H1 (cell line): ENCODE measurements around the gene COX6A2. TPM values are rescaled to one million over a fixed set of nuclear protein-coding genes. Genes with fewer than 3 reads are reported as not detected.
"Not testable (repeated sequence)": the region's sequence is repeated elsewhere in the genome, so short reads cannot be mapped to it uniquely, and the experiment has no call there.

Experiments used
- CTCF ChIA-PET: fragments of 300-600 bp; sonication (Branson Sonifier 250); formaldehyde crosslinking; loops from one replicate; lab custom pipeline; 2021; ENCODE audit not compliant: partially characterized antibody; lab: Charles Lee
- POLR2A ChIA-PET: fragments of 300-600 bp; sonication (Branson Sonifier 250); formaldehyde crosslinking; loops from one replicate; lab custom pipeline; 2021; ENCODE audit warnings: inconsistent platforms; ENCODE audit not compliant: partially characterized antibody; lab: Charles Lee
- DNase-seq, 2 experiments: peaks; one replicate each; pipeline versions ENCODE4 v3.0.0 to v3.0.0-alpha.2; 2010 to 2022; ENCODE audit warnings: low spot score in 2 of 2, low read depth in 1 of 2, mixed read lengths in 1 of 2
- FAIRE-seq: peaks from 2 replicates; lab custom pipeline; 2011; peaks lifted over from hg19 to GRCh38; lab: Jason Lieb, UNC
- H2AFZ ChIP-seq: 2 replicates; pipeline ENCODE4 v1.8.1; 2012; ENCODE audit warnings: low read length, inconsistent platforms
- H2AK5ac ChIP-seq: 2 replicates; pipeline ENCODE4 v1.6.1; 2013; ENCODE audit warnings: low read depth, low read length
- H2BK120ac ChIP-seq: replicated peaks from 2 replicates; pipeline ENCODE3; 2013; ENCODE audit warnings: low read depth, low read length, inconsistent platforms
- H2BK12ac ChIP-seq: 2 replicates; pipeline ENCODE4 v1.6.1; 2013; ENCODE audit warnings: low read depth, low read length
- H2BK15ac ChIP-seq: 2 replicates; pipeline ENCODE4 v1.6.1; 2013; ENCODE audit warnings: low read length
- H2BK20ac ChIP-seq: 2 replicates; pipeline ENCODE4 v1.6.1; 2013; ENCODE audit warnings: low read length
- H2BK5ac ChIP-seq: 2 replicates; pipeline ENCODE4 v1.6.1; 2013; ENCODE audit warnings: low read depth, low read length
- H3K14ac ChIP-seq: 2 replicates; pipeline ENCODE4 v1.6.1; 2013; ENCODE audit warnings: inconsistent platforms; ENCODE audit not compliant: insufficient read length
- H3K18ac ChIP-seq: 2 replicates; pipeline ENCODE4 v1.6.1; 2013; ENCODE audit warnings: low read length; ENCODE audit errors: extremely low read depth
- H3K23ac ChIP-seq: 2 replicates; pipeline ENCODE4 v1.6.1; 2013; ENCODE audit warnings: inconsistent platforms; ENCODE audit not compliant: insufficient read length
- H3K23me2 ChIP-seq: 2 replicates; pipeline ENCODE4 v1.6.1; 2013; ENCODE audit warnings: low read depth, low read length
- H3K27ac ChIP-seq: 2 replicates; pipeline ENCODE4 v1.6.1; 2011; ENCODE audit warnings: low read depth, low read length, inconsistent platforms
- H3K27me3 ChIP-seq, 4 experiments: replicated peaks in 1 of 4; 1 replicate in 1 of 4; 2 replicates in 3 of 4; pipeline versions ENCODE4 v1.6.1 to v1.8.1; 2011 to 2013; ENCODE audit warnings: low read length in 3 of 4, mild to moderate bottlenecking in 3 of 4, inconsistent platforms in 2 of 4, mixed read lengths in 2 of 4, moderate library complexity in 1 of 4; ENCODE audit not compliant: control insufficient read depth in 3 of 4, insufficient read depth in 3 of 4; ENCODE audit errors: extremely low read depth in 1 of 4
- H3K36me3 ChIP-seq, 4 experiments: 2 replicates each; pipeline versions ENCODE4 v1.6.1 to v1.8.1; 2011 to 2013; ENCODE audit warnings: mild to moderate bottlenecking in 4 of 4, low read length in 3 of 4, moderate library complexity in 2 of 4, control low read depth in 1 of 4, inconsistent platforms in 1 of 4; ENCODE audit not compliant: insufficient read depth in 4 of 4, control insufficient read depth in 2 of 4
- H3K4ac ChIP-seq: replicated peaks from 2 replicates; pipeline ENCODE3; 2013; ENCODE audit warnings: low read length, low read depth, mixed read lengths, inconsistent platforms; ENCODE audit not compliant: insufficient read length
- H3K4me1 ChIP-seq, 4 experiments: replicated peaks in 1 of 4; 1 replicate in 1 of 4; 2 replicates in 3 of 4; pipeline versions ENCODE4 v1.6.1 to v1.8.1; 2011 to 2013; ENCODE audit warnings: low read length in 3 of 4, inconsistent platforms in 2 of 4, mixed read lengths in 1 of 4; ENCODE audit not compliant: insufficient read depth in 4 of 4, control insufficient read depth in 3 of 4
- H3K4me2 ChIP-seq, 2 experiments: 2 replicates each; pipeline versions ENCODE4 v1.6.1 to v1.8.1; 2011 to 2013; ENCODE audit warnings: low read depth in 2 of 2, low read length in 2 of 2, control low read depth in 1 of 2, inconsistent platforms in 1 of 2, mild to moderate bottlenecking in 1 of 2; ENCODE audit not compliant: insufficient read depth in 1 of 2
- H3K4me3 ChIP-seq, 4 experiments: fragments of 200-600, 300-600 bp in 1 of 4; sonication (generic), shearing (Covaris generic), sonication (Bioruptor Twin) in 1 of 4; 2 replicates each; pipeline versions ENCODE4 v1.5.1 to v1.8.1; 2011 to 2016; ENCODE audit warnings: low read length in 4 of 4, low read depth in 3 of 4, control low read depth in 2 of 4, inconsistent platforms in 2 of 4, mild to moderate bottlenecking in 2 of 4, mixed read lengths in 1 of 4, moderate library complexity in 1 of 4; ENCODE audit not compliant: insufficient read depth in 2 of 4; ENCODE audit errors: extremely low read depth in 1 of 4
- H3K56ac ChIP-seq: replicated peaks from 2 replicates; pipeline ENCODE3; 2013; ENCODE audit warnings: low read depth, mild to moderate bottlenecking, mixed read lengths, low read length, inconsistent platforms; ENCODE audit not compliant: insufficient read length
- H3K79me1 ChIP-seq: 2 replicates; pipeline ENCODE4 v1.6.1; 2013; ENCODE audit warnings: low read depth, low read length, control low read depth
- H3K79me2 ChIP-seq, 2 experiments: 2 replicates each; pipeline versions ENCODE4 v1.6.1 to v1.8.1; 2012 to 2013; ENCODE audit warnings: low read length in 2 of 2, mild to moderate bottlenecking in 2 of 2, inconsistent platforms in 1 of 2; ENCODE audit not compliant: insufficient read depth in 2 of 2, control insufficient read depth in 1 of 2
- H3K9ac ChIP-seq, 4 experiments: replicated peaks in 1 of 4; 1 replicate in 1 of 4; 2 replicates in 3 of 4; pipeline versions ENCODE4 v1.6.1 to v1.8.1; 2011 to 2013; ENCODE audit warnings: low read depth in 3 of 4, low read length in 3 of 4, control low read depth in 2 of 4, mild to moderate bottlenecking in 2 of 4, moderate library complexity in 2 of 4, inconsistent platforms in 1 of 4; ENCODE audit errors: extremely low read depth in 1 of 4
- H3K9me3 ChIP-seq, 2 experiments: 2 replicates each; pipeline versions ENCODE4 v1.6.1 to v1.8.1; 2012 to 2013; ENCODE audit warnings: mild to moderate bottlenecking in 2 of 2, moderate library complexity in 2 of 2, control low read depth in 1 of 2, inconsistent platforms in 1 of 2, low read depth in 1 of 2, low read length in 1 of 2, mixed read lengths in 1 of 2; ENCODE audit not compliant: insufficient read depth in 2 of 2
- H4K20me1 ChIP-seq, 2 experiments: replicated peaks in 1 of 2; 2 replicates each; pipeline versions ENCODE3 to v1.8.1; 2011 to 2013; ENCODE audit warnings: inconsistent platforms in 2 of 2, low read length in 2 of 2, mild to moderate bottlenecking in 1 of 2; ENCODE audit not compliant: insufficient read depth in 2 of 2, control insufficient read depth in 1 of 2
- H4K5ac ChIP-seq: 2 replicates; pipeline ENCODE4 v1.6.1; 2013; ENCODE audit warnings: low read length, low read depth, mixed read lengths, inconsistent platforms; ENCODE audit not compliant: insufficient read length
- H4K8ac ChIP-seq: 2 replicates; pipeline ENCODE4 v1.8.0; 2013; ENCODE audit warnings: mild to moderate bottlenecking, moderate library complexity, low read length, inconsistent platforms; ENCODE audit not compliant: insufficient read depth; ENCODE audit errors: extremely low read depth
- H4K91ac ChIP-seq: replicated peaks from 2 replicates; pipeline ENCODE3; 2013; ENCODE audit warnings: low read length, mixed read lengths, inconsistent platforms; ENCODE audit not compliant: insufficient read length
- WGBS, 2 experiments: shearing (Covaris generic) in 1 of 2; methylation state at CpG; one replicate each; pipeline versions ENCODE4 v1.1.6 to v1.1.7; 2013 to 2015; ENCODE audit warnings: low lambda C conversion rate in 2 of 2, mixed read lengths in 2 of 2, inconsistent platforms in 1 of 2, low coverage in 1 of 2, missing lambda C conversion rate in 1 of 2; ENCODE audit not compliant: insufficient replicate concordance in 2 of 2, insufficient coverage in 1 of 2, insufficient read length in 1 of 2; ENCODE audit errors: extremely low coverage in 1 of 2, missing lambda C conversion rate in 1 of 2; 5-methylcytosine and 5-hydroxymethylcytosine counted together
- polyA plus RNA-seq, 7 experiments: library from polyadenylated mRNA; depleted of rRNA in 3 of 7; stranded (reverse) in 5 of 7; unstranded in 2 of 7; fragments of >200 nt in 5 of 7; fragments of 200-250 nt in 2 of 7; gene quantifications; 1 replicate in 5 of 7; 2 replicates in 1 of 7; 4 replicates in 1 of 7; pipeline versions ENCODE4 v1.2.1 to v1.2.3, GENCODE V29; 2011 to 2013; ENCODE audit warnings: missing spikeins in 2 of 7, mixed read lengths in 2 of 7
- total RNA-seq: library from RNA; stranded (reverse); fragmentation: NEBNext Ultra II Directional; extraction: Animal tissue kit (Norgen Biotek cat#: 25700); gene quantifications from 2 replicates; pipeline ENCODE4 v1.2.1, GENCODE V29; 2021

The COX6A2 gene
- total and polyA plus RNA-seq, 2 of the 8 experiments (the other 6 are each of a cell fraction or from before 2014, with no cell fraction given) = 0.79 TPM; not detected in 1

GRCh38 chr16:31445931-31446330 is 17.8 kb upstream of the COX6A2 start:
- H2BK5ac ChIP-seq, H2AK5ac ChIP-seq, H4K20me1 ChIP-seq, H4K5ac ChIP-seq, H3K79me2 ChIP-seq, H3K36me3 ChIP-seq, H3K4me3 ChIP-seq, H3K14ac ChIP-seq, FAIRE-seq, H3K27me3 ChIP-seq, H3K79me1 ChIP-seq, H2BK15ac ChIP-seq, H3K4me2 ChIP-seq, H3K9me3 ChIP-seq, H3K9ac ChIP-seq, H4K8ac ChIP-seq, DNase-seq, H3K23ac ChIP-seq, H3K23me2 ChIP-seq, H3K4ac ChIP-seq, H3K27ac ChIP-seq, POLR2A ChIA-PET, H2AFZ ChIP-seq, H2BK120ac ChIP-seq, H3K18ac ChIP-seq, H2BK20ac ChIP-seq, H3K4me1 ChIP-seq, H3K56ac ChIP-seq, H4K91ac ChIP-seq, H2BK12ac ChIP-seq: not testable (repeated sequence)
- CTCF ChIA-PET = interaction anchor here (0.5 to 6.5 kb wide), 5 partner anchors 9 to 57 kb away, joined by 3 to 36 read pairs (median 6); partner anchors contain the start of gene COX6A2
- 96% methylated on average over 6 of the region's 6 CpGs; no CpG with 5 or more reads in 1 of the 2 experiments for WGBS, 2 experiments
